Stimulated activated effector memory CD8-positive, alpha-beta T cell treated with anti-CD3 and anti-CD28 coated beads, Interleukin-12 subunit alpha, Interleukin-12 subunit beta, amount 100 ng/mL, for 72 hours (primary cell): ENCODE data around the gene DIAPH3.

Source experiments
- ATAC-seq: fragments of 150-1000 bp; cut with Tn5 transposase; 2 replicates; pipeline ENCODE4 v1.10.0; 2021
- DNase-seq, 2 donors: peaks; one replicate each; pipeline ENCODE4 v3.0.0; 2021 to 2022; ENCODE audit warnings: low spot score in 2 of 2
- H3K27ac Mint-ChIP-seq: one replicate; pipeline ENCODE4 v1.8.0; 2022; ENCODE audit warnings: mild to moderate bottlenecking, mixed read lengths
- H3K36me3 Mint-ChIP-seq: one replicate; pipeline ENCODE4 v1.8.0; 2022; ENCODE audit warnings: mild to moderate bottlenecking, mixed read lengths
- H3K4me1 Mint-ChIP-seq: one replicate; pipeline ENCODE4 v1.8.0; 2022; ENCODE audit warnings: mixed read lengths
- H3K4me3 Mint-ChIP-seq: one replicate; pipeline ENCODE4 v1.8.0; 2022; ENCODE audit warnings: mild to moderate bottlenecking, mixed read lengths
- H3K9me3 Mint-ChIP-seq: one replicate; pipeline ENCODE4 v1.8.0; 2022; ENCODE audit warnings: mixed read lengths

DIAPH3 gene

DNA sequence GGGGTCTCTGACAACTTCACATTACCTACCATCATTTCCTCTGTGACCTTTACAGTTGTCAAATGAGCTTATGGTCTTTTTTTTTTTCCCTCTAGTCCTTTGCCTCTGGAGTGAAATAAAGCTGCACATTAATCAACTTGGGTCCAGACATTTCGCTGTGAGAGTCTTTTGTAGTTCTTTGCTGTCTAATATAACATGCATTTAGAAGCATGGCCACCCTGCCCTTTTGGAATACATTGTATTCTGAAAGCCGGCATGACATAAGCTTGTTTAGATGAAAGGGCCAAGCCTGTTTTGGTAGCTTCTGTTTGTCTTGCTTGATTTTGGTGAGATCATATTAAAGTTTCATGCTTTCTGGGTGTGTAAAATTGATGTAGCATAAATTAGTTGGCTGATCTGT is 509.8 kb downstream of the DIAPH3 start:
- no peak for DNase-seq
- Mint-ChIP-seq H3K27ac (no peak overlapping the region), H3K4me1 (no peaks in the 10 kb centered on the region), H3K9me3 (no peaks in the 10 kb centered on the region), H3K4me3 (no peak overlapping the region), H3K36me3 (no peaks in the 10 kb centered on the region)
- no peak for ATAC-seq

DNA sequence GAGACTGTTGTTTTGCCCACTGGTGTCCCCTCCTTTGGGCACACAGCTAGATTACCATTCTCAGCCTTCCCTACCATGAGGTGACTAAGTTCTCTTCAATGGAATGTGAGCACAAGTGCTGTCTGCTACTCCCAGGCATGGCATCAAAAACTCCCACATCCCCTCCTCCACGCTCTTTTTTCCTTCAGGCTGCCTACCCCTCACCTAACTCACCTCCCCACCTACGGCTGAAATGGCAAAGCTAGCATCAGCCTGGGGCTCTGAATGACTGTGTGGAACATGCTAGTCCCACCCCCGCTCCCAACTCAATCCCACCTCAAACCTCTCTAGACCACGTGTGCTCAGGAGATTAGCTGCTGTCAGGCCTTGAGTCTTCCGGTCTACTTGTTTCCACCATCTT is 512.2 kb downstream of the DIAPH3 start:
- Mint-ChIP-seq H3K4me1 (no peaks in the 10 kb centered on the region), H3K36me3 (no peaks in the 10 kb centered on the region), H3K4me3 (no peak overlapping the region), H3K9me3 (no peaks in the 10 kb centered on the region), H3K27ac (no peak overlapping the region)
- DNase-seq (no peak), ATAC-seq (peak; percentile 31)

DNA sequence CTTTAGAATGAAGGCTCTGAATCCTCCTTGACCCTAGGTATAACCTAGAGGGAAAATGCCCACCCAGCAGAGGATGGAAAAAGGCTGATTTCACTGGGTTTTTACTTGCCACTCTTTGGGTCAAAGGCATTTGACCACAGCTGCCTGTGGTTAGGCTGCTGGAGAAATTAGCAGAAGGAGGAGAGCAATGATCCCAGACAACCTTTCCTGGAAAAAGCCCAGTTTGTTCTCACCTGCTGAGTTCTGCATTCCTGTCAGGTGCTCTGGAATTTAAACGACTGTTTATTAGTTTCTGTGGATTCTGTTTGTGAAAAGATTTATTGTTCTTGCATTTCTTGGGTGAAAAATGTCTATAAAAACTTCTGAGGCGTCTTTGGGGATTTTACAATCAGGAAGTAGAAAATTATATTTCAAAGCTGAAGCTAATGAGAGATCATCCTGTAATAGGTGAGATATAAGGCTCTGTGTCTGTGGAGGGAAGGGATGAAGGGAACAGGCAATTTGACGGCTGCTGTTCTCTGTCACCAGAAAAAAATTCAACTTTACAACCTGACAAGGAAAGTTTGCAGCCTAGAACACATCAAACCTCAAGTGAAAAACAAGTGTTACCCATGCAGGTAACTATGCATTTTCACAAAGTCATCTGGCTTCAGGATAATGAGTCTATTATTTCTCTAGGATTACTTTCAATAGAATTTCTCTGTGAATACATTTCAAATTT is 519.7 kb downstream of the DIAPH3 start:
- Mint-ChIP-seq H3K27ac (no peak overlapping the region), H3K36me3 (no peaks in the 10 kb centered on the region), H3K4me1 (peaks cover 6% of the 10 kb centered on the region), H3K9me3 (no peaks in the 10 kb centered on the region), H3K4me3 (no peak overlapping the region)
- ATAC-seq, result no peak
- DNase-seq, result no peak

DNA sequence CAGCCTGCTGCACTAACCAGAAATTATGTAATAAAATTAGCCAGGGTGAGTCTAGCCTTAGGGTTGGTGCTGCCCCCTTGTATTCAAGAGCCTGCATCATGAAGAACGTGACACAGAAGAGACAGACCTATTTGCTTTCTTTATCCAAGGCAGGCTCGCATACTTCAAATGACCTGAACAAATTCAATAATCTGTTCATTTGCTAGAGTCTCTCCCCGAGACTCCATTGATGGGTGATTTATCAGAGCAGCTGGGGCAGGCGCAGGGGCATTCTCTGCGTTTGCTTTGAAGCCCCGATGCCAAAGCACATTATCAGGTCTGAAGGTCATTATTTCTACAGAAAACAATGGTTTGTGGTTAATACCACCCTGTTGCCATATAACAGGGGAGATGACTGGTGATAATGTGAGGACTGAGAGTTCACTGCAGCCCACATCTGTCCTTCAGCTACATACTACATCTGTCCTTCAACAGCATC is 520.3 kb downstream of the DIAPH3 start:
- Mint-ChIP-seq H3K9me3 (no peaks in the 10 kb centered on the region), H3K36me3 (no peaks in the 10 kb centered on the region), H3K4me1 (peaks cover 6% of the 10 kb centered on the region), H3K4me3 (no peak overlapping the region), H3K27ac (no peak overlapping the region)
- ATAC-seq (no peak), DNase-seq (no peak)

DNA sequence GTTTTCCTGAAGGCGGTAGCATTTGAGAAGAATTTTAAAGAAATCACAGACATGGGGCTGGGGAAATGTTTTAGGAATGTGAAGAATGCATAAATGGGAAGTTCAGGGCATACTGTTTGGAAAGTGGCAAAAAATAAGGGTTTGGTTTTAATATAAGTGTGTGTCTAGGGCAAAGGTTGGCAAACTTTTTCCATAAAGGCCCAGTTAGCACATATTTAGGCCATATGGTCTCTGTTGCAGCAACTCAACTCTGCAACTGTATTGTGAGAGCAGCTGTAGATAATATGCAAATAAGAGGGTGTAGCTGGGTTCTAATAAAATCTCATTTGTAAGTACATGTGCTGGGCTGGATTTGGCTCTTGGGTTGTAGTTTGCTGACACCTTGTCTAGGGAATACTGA is 521.9 kb downstream of the DIAPH3 start:
- no peak for DNase-seq
- Mint-ChIP-seq H3K4me1 (peaks cover 6% of the 10 kb centered on the region), H3K9me3 (no peaks in the 10 kb centered on the region), H3K36me3 (no peaks in the 10 kb centered on the region), H3K27ac (no peak overlapping the region), H3K4me3 (no peak overlapping the region)
- ATAC-seq, result no peak

DNA sequence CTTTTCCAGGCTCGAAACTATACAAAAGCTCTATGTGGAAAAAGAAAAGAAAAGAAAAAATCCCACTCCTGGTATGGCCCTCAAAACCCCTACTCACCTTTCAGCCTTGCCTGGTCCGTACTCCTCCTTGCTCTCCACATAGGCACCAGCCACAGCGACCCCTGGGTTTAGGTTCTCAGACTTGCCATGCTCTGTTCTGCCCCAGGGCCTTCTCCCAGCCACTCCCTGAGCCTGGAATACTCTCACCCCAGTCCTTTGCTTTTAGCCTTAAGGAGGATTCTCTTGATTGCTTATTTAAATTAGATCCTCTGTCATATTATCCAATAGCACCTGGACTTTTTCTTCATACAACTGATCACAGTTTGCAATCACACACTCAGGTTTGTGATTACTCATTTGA is 522.5 kb downstream of the DIAPH3 start:
- H3K4me1 Mint-ChIP-seq, result peaks cover 6% of the 10 kb centered on the region
- no peak overlapping the region for H3K27ac Mint-ChIP-seq
- no peaks in the 10 kb centered on the region for H3K9me3 Mint-ChIP-seq
- ATAC-seq, result no peak
- no peaks in the 10 kb centered on the region for H3K36me3 Mint-ChIP-seq
- H3K4me3 Mint-ChIP-seq, result no peak overlapping the region
- no peak for DNase-seq

DNA sequence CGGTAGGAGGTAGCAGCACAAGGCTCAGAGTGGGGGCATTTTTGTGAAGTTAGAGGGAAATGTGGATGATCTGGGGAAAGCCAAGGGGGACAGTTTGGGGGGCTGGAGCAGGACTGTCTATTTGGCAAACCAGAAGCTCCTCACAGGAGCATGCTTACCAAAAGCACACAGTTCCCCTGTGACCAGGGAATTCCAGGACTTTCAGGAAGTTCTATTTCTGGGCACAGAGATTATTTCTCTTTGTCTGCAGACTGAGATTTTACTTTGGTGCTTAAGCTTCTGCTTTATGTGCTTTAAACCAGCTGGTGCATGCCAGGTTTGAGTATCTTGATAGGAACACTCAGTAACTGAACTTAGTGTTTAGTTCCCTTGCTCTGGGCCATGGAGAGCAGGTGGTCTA is 525.3 kb downstream of the DIAPH3 start:
- no peak overlapping the region for H3K4me3 Mint-ChIP-seq
- no peaks in the 10 kb centered on the region for H3K36me3 Mint-ChIP-seq
- H3K9me3 Mint-ChIP-seq, result no peaks in the 10 kb centered on the region
- ATAC-seq (no peak), DNase-seq (no peak)
- no peak overlapping the region for H3K27ac Mint-ChIP-seq
- H3K4me1 Mint-ChIP-seq, result peaks cover 6% of the 10 kb centered on the region

DNA sequence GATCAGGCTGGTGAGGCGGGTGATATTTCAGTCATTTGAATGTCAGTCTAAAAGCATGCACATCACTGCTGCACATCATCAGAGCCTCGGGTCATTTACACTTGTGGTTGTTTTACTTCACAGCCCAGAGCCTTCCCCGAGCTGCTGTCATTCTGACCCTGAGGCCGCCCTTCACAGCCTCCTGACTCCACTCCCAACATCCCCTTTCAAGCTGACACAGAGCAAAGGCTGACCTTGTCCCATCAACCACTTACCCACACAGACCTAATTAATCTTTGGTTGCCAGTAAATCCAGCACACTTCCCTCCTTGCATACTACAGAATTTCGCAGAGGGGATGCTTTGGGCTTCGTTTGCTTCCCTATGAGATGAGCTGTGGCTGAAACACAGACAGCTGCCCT is 528.1 kb downstream of the DIAPH3 start:
- no peak for ATAC-seq
- H3K27ac Mint-ChIP-seq, result no peak overlapping the region
- no peak overlapping the region for H3K4me3 Mint-ChIP-seq
- H3K36me3 Mint-ChIP-seq, result no peaks in the 10 kb centered on the region
- peak in 1 of 2 donors; percentile 13 for DNase-seq
- no peaks in the 10 kb centered on the region for H3K9me3 Mint-ChIP-seq
- H3K4me1 Mint-ChIP-seq, result no peaks in the 10 kb centered on the region

DNA sequence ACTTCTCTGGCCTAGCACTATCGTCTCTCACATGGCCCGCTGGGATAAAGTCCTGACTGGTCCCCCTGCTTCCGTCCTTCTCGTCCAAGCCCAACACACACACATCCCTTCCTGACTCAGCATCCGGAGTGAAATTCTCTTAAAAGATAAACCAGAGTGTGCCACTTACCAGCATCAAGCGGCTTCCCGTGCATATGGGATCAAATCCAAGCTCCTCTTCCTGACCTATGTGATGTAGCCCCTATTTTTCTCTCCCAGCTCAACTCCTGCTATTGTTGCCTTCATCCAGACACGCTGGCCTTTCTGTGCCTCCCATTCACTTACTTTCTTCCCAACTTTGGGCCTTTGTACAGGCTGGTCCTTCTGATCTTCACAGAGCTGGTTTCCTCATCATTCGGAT is 530.4 kb downstream of the DIAPH3 start:
- H3K4me3 Mint-ChIP-seq, result no peak overlapping the region
- DNase-seq (no peak), ATAC-seq (no peak)
- no peaks in the 10 kb centered on the region for H3K36me3 Mint-ChIP-seq
- no peaks in the 10 kb centered on the region for H3K4me1 Mint-ChIP-seq
- no peaks in the 10 kb centered on the region for H3K9me3 Mint-ChIP-seq
- H3K27ac Mint-ChIP-seq, result no peak overlapping the region

DNA sequence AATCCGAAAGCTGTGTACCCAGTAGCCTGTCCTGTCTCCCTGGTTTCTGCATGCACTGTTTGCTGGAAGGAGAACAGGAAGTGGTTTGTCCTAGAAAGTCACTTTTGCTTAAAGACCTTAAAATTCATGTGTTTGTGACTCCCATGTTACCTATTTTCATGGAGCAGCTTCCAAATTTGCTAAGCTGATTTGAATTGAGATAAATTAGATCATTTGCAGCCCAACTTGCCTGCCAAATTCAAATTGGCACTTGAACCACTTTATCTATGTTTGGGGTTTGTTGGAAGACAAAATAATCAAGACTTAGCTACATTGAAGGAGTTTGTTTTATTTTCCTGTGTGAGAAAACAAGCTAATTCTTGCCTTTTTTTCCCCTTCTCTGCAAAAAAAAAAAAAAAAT is 532.5 kb downstream of the DIAPH3 start:
- no peak overlapping the region for H3K4me3 Mint-ChIP-seq
- ATAC-seq, result no peak
- no peak for DNase-seq
- no peaks in the 10 kb centered on the region for H3K36me3 Mint-ChIP-seq
- no peaks in the 10 kb centered on the region for H3K4me1 Mint-ChIP-seq
- no peak overlapping the region for H3K27ac Mint-ChIP-seq
- no peaks in the 10 kb centered on the region for H3K9me3 Mint-ChIP-seq

DNA sequence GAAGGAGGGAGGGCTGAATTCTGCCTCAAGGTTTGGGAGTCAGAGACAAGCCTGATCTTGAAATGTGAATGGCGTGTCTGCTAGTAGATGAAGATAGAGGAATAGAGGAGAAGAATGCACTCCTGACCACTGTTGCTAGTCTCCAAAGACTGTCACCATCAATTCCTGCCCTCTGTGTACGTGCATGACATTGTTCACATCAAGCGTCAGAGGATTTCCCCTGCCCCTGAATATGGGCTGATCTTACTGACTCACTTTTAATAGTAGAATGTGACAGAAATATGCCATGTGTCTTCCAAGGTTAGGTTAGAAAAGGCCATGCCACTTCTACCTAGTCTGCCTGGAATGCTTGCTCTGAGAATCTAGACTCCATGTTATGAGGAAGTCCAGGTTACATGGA is 538.6 kb downstream of the DIAPH3 start:
- Mint-ChIP-seq H3K4me3 (no peak overlapping the region), H3K27ac (no peak overlapping the region), H3K4me1 (no peaks in the 10 kb centered on the region), H3K36me3 (no peaks in the 10 kb centered on the region), H3K9me3 (peaks cover 5% of the 10 kb centered on the region)
- ATAC-seq (no peak), DNase-seq (no peak)

DNA sequence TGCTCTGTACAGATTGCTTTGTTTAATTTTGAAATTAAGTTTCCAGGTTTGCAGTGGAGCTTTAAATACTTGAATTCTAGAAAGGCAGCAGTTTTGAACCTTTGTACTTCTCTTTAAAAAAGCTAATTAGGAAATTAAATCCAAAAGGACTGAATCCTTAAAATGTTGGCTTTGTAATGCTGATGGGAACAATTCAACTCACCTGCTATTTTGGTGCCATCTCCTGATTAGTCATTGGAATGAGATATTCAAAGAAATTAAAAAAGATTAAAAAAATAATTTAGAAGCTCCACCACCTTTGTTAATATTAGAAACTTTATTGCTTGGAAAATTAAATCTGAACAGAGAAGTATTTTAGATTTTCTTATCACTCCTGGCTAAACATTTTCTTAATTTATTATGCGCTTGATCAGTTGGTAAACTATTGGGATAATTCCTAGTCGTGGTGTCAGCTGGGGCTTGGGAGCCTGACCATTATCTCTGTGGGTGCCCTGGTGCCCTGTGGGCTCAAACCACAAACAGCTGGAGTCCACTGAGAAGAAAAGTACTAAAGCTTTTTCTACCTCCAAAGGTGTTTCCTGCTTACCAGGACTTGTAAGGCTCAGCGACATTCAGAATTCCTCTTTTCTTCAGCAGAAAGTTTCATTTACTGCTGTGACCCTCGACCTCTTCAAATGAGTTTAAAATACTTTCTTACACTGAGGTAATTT is 540.4 kb downstream of the DIAPH3 start:
- DNase-seq, result no peak
- no peak overlapping the region for H3K27ac Mint-ChIP-seq
- ATAC-seq, result no peak
- H3K9me3 Mint-ChIP-seq, result peaks cover 14% of the 10 kb centered on the region
- no peaks in the 10 kb centered on the region for H3K36me3 Mint-ChIP-seq
- no peaks in the 10 kb centered on the region for H3K4me1 Mint-ChIP-seq
- H3K4me3 Mint-ChIP-seq, result no peak overlapping the region

DNA sequence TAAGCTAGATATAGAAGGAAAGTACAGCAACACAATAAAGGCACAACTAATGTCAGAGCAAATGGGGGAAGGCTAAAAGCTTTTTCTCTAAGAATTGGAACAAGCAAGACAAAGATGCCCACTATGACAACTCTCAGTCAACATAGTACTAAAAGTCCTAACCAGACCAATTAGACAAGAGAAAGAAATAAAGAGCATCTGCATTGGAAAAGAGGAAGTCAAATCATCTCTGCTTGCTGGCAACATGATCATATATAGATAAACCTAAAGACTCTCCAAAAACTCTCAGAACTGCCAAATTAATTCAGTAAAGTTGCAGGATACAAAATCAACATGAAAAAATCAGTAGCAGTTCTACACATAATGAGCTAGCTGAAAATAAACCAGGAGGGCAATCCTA is 542.0 kb downstream of the DIAPH3 start:
- DNase-seq (no peak), ATAC-seq (no peak)
- H3K4me1 Mint-ChIP-seq, result no peaks in the 10 kb centered on the region
- H3K4me3 Mint-ChIP-seq, result no peak overlapping the region
- peaks cover 15% of the 10 kb centered on the region for H3K9me3 Mint-ChIP-seq
- H3K27ac Mint-ChIP-seq, result no peak overlapping the region
- no peaks in the 10 kb centered on the region for H3K36me3 Mint-ChIP-seq
